ENCODE data around the gene KRTAP12-1.

Gene KRTAP12-1

GRCh38 chr21:44637018-44637850 lies 44.7 kb downstream of the KRTAP12-1 start, which contains the start of gene KRTAP10-10:
Gene KRTAP10-10, plus strand, starts transcription at chr21:44637356. Its CDS starts 62 bp downstream, at chr21:44637418.
- no peak for TF ChIP-seq CTCF (IDR thresholded peaks at IDR 0.05; ENCODE audit: borderline replicate concordance, control extremely low read depth, extremely low read depth, insufficient read depth, missing control alignments)
- DNase-seq (ENCODE audit: low spot score), result no peak
- in situ Hi-C loops (cut with MboI; ENCODE audit: low sequenced_read_pairs, unreplicated experiment), result no loop called here

GRCh38 chr21:44636209-44637017 lies 45.5 kb downstream of the KRTAP12-1 start:
- in situ Hi-C loops (cut with MboI; ENCODE audit: low sequenced_read_pairs, unreplicated experiment), result no loop called here
- no peak for TF ChIP-seq CTCF (IDR thresholded peaks at IDR 0.05; ENCODE audit: borderline replicate concordance, control extremely low read depth, extremely low read depth, insufficient read depth, missing control alignments)
- no peak for DNase-seq (ENCODE audit: low spot score)

- DNase-seq (ENCODE audit: low spot score), result no peak
- in situ Hi-C loops (cut with MboI; ENCODE audit: low sequenced_read_pairs, unreplicated experiment), result no loop called here
- TF ChIP-seq CTCF (IDR thresholded peaks at IDR 0.05; ENCODE audit: borderline replicate concordance, control extremely low read depth, extremely low read depth, insufficient read depth, missing control alignments), result no peak
Measured at GRCh38 chr21:44632067-44632466, 49.9 kb downstream of the KRTAP12-1 start.

Measured in GM13976 (cell line).